SHP77 (cell line): ENCODE data around the gene IFI30.
"Not testable (repeated sequence)": the region's sequence is repeated elsewhere in the genome, so short reads cannot be mapped to it uniquely, and the experiment has no call there.

Source experiments
- DNase-seq, 2 experiments: peaks; one replicate each; lab custom pipeline; 2025; lab: John Stamatoyannopoulos, UW

IFI30 gene

DNA sequence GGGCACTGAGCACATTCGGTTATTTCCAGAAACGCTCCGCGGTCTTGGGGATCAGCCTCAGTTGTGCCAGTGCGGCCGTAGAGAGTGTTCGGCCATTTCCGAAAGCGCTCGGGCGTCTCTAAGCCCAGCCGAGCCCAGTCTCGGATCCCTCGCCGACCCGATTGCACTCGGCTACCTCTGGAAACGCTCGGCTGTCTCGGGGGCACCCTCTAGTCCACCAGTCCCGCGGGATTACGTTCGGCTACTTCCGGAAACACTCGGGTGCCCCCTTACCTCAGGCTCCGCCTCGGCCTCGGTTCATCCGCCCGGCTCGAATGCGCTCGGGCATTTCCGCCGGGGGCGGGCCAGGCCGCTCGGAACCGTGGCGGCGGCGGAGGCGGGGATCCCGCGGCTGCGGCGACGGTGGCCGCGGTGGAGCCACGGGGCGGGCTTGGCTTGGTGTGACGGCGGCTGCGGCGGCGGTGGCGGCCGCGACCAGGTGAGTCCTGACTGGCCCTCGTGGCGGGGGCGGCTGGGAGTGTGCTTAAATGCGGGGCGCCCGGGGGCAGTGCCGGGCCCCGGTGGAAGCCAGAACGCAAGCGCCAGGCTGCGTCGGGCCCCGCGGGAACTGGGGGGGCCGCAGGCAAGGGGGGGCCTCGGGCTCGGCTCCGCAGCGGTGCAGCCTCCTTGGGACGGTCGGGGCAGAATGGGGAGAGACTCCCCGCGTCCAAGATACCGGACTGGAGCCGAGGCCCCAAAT is 20.6 kb upstream of the IFI30 start, which contains the start of gene PIK3R2:
Gene PIK3R2, plus strand, starts transcription at position 347 of the 739 bp plus-strand sequence. CDS start 2,717 bp downstream, outside the sequence.
- DNase-seq = peak; percentile 97

DNA sequence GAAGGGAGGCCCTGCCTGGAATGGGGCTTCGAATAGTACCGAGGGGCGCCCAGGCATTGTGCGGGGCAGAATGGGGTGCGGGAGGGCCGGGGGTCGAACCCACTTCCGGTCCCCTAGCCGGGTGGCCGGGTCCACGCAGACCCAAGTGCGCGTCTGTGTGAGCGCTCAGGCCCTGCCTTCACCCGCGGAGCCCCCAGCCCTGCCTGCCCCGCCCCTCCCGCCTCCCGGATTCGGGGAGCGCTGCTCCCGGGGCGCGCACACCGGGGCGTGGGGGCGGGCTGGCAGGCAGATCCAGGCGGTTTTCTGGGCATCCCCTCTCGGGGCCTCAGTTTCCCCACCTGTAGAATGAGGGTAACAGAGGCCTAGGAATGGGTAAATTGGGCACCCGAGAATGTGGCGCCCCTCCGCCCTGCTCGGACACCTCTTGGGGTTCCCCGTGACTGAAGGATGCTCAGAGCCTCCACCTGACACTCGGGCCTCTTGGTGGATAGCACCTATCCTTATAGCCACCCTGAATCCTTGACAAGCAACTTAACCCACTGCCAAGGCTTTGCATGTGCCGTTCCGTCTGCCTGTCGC is 20.0 kb upstream of the IFI30 start:
- no peak for DNase-seq

DNA sequence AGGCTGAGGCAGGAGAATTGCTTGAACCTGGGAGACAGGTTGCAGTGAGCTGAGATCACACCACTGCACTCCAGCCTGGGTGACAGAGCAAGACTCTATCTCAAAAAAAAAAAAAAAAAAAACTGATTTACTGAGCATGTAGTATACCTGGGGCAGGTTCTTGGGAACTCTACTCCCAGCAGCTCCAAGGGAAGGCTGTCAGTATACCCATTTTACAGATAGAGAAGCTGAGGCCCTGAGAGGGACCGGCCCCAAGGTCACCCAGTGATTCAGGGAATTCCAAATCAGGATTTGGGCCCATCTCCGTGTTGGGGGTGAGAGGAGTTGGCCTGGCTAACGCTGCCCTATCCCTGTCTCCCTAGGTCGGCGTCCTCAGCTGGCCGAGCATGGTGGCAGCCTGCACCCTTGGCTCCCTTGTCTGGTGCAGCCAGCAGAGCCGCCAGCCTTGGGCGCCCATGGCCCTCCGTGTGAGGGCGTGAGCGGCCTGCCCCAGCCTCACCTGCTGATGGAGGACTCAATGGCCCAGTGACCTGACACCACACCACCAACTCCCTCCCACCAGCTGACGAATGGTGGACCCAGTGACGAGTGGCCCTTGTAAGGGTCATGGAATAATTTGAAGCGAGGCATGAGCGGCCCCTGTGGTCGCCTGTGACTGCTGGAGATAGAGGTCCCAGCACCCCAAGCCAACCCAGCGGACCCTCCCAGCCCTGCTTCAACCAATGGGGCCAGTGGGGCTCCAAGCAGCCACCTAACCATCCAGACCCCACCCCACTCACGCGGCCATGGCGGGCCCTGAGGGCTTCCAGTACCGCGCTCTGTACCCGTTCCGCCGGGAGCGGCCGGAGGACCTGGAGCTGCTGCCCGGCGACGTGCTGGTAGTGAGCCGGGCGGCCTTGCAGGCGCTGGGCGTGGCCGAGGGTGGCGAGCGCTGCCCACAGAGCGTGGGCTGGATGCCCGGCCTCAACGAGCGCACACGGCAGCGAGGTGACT is 18.2 kb upstream of the IFI30 start:
- DNase-seq = no peak

DNA sequence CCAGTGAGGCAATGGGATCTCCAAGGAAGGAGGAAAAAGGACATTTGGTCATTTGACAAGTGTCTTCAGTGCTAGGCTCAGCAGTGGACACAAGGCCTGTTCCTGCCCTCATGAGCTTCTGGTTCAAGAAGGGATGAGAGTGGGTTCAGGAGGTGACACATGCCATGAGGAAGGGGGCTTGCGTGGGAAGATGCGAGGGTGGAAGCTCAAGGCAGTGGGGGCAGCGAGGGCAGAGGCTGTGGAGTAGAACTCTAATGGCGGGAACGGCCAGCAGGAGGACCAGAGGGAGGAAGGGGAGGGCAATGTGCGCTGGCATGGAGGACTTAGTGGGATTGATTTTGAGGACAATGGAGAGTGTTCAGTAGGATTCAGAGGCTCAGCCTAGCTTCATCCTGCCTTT is 17.3 kb upstream of the IFI30 start:
- no peak for DNase-seq

DNA sequence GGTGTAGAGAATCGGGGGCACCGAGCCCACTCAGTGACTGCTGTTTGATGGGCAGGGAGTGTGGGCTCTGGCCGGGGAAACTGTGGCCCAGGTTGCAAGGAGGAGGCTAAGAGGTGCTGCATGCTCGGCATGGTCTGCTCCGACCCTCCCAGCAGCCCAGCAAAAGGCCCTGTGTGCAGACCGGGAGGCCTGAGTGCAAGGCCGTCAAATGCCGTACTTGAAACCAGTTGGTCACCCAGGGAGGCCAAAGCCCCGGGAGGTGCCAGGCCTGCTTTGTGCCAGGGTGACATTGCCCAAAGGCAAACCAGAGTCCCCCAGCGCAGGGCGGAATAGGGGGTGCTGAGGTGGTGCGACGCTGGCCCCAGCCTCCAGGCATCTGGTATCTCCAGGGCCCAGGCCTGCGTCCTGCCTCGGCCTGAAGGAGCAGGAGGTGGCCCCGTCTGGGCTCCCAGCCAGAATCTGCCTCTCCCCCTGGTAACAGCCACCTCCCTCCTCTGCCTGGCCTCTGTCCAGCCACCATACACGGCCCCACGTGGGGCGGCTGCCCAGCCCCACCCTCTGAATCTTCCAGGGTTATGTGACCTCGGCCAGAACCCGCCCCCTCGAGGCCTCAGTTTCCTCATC is 16.7 kb upstream of the IFI30 start:
- DNase-seq = peak; percentile 91

DNA sequence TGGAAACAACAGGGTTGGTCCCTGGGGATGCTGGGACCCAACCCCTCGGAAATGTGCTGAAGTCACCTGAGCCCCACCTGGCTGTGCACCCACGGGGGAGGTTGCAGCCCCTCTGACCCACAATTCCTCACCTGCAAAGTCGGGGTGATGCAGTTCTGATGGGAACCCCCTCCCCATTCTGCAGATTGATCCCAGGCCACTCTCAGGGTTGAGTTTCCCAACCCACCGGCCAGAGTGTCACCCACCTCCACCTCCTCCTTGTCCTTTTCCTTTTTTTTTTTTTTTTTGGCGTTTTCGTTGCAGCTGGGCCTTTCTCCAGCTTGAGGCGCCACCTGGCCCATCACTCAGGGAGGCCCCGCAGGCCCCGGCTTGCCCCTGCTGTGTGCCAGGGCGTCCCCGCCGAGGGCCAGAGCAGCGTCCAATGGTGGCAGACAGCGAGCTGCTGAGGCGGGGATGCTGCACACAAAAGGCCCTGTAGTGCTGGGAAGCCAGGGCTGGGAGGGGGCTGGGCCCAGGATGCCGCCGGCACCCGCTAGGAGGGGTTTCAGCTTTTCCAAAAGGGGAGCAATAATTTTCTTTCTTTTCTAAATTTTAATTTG is 16.0 kb upstream of the IFI30 start:
- DNase-seq = peak; percentile 81 to 88

DNA sequence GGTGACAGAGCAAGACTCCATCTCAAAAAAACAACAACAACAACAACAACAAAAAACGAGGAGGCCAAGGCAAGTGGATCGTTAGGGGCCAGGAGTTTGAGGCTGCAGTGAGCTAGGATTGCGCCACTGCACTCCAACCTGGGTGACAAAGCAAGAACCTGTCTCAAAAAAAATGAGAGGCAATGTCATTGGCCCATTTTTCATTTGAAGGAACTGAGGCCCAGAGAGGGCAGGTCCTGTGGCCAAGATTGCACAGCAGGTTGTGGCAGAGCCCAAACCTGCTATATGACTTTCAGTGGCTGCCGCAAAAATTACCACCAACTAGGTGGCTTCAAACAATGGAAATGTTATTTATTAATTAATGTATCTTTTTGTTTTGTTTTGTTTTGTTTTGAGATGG is 15.1 kb upstream of the IFI30 start:
- no peak for DNase-seq

DNA sequence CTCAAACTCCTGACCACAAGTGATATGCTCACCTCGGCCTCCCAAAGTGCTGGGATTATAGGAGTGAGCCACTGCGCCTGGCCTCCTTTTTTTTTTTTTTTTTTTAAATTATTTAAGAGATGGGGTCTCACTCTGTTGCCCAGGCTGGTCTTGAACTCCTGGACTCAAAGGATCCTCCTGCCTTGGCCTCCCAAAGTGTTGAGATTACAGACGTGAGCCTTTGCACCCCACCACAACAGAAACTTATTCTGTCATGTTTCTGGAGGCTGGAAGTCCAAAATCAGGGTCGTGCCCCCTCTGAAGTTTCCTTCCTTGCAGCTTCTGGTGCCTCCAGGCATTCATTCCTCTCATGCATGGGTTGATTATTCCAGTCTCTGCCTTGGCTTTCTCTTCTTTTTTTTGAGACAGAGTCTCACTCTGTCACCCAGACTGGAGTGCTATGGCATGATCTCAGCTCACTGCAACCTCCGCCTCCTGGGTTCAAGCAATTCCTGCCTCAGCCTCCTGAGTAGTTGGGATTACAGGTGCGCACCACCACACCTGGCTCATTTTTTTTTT is 14.5 kb upstream of the IFI30 start:
- DNase-seq = not testable (repeated sequence)

DNA sequence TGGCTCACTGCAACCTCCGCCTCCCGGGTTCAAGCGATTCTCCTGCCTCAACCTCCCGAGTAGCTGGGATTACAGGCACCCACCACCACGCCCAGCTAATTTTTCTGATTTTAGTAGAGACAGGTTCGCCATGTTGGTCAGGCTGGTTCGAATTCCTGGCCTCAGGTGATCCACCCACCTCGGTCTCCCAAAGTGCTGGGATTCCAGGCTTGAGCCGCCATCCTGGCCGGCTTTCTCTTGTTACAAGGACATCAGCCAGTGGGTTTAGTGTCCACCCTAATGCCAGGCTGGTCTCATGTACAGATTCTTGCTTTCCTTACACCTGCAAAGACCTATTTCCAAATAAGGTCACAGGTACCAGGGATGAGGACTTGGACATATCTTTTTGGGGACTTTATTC is 13.8 kb upstream of the IFI30 start:
- DNase-seq = no peak

DNA sequence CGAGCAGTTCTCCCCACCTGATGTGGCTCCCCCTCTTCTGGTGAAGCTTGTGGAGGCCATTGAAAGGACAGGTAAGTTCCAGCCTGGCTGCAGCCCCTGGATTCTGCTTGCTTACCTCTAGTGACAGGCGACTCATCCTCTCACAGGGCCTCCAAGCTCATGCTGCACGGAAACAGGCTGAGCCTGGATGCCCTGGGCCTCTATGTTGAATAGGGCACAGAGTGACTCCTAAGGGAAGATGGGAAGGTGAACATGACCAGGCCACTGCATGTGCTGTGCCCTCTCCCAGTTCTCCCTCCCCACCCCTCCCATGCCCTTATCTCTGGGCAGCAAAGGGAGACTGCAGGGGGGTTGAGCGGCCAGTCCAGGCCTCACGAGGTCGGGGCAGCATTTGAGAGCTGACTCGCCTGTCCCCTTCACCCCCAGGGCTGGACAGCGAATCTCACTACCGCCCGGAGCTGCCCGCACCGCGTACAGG is 13.1 kb upstream of the IFI30 start:
- DNase-seq = no peak

DNA sequence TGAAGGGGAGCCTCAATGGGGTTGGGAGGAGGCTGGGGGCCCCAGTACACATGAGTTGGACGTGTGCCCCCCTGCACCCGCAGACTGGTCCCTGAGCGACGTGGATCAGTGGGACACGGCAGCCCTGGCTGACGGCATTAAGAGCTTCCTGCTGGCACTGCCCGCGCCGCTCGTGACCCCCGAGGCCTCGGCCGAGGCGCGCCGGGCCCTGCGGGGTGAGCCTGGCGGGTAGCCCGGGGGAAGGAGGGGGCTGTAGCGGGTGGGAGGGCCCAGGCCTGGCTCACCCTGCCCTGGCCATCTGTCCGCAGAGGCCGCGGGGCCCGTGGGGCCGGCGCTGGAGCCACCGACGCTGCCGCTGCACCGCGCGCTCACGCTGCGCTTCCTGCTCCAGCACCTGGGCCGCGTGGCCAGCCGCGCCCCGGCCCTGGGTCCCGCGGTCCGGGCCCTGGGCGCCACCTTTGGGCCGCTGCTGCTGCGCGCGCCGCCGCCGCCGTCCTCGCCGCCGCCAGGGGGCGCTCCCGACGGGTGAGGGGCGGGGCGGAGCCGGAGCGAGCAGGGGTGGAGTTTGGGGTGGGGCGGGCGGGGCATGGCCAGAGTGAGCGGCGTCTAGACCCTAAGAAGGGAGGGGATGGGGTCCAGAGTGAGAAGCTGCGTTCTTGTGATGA is 12.5 kb upstream of the IFI30 start:
- DNase-seq = peak; percentile 38 to 43

DNA sequence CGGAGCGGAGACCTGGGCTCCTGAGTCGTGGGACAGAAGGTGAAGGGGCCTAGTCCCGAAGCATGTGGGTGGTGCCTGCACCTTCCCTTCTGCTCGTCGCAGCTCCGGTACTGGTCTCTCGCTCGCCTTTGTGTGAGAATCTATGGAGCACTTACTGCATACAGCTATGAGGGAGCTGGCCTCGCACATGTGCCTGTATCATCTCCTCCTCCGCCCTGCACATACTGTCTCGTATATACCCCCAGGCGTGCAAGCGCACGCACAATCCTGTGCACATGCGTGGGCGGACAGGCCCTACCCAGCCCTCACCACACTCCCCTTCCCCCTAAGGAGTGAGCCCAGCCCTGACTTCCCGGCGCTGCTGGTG is 12.0 kb upstream of the IFI30 start:
- DNase-seq = no peak

DNA sequence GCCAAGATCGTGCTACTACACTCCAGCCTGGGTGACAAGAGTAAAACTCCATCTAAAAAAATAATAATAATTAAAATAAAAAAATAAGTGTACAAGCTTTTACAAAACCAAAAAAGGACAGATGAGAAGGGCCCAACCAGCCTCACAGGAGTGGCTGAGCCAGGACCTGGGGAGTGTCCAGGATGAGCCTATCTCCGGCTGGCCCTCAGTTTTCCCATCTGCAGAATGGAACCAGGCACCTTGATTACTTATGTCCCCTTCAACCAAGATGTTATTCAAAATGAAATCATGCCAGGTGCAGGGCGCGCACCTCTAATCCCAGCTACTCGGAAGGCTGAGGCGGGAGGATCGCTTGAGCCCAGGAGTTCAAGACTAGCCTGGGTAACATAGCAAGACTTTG is 9.5 kb upstream of the IFI30 start:
- no peak for DNase-seq

DNA sequence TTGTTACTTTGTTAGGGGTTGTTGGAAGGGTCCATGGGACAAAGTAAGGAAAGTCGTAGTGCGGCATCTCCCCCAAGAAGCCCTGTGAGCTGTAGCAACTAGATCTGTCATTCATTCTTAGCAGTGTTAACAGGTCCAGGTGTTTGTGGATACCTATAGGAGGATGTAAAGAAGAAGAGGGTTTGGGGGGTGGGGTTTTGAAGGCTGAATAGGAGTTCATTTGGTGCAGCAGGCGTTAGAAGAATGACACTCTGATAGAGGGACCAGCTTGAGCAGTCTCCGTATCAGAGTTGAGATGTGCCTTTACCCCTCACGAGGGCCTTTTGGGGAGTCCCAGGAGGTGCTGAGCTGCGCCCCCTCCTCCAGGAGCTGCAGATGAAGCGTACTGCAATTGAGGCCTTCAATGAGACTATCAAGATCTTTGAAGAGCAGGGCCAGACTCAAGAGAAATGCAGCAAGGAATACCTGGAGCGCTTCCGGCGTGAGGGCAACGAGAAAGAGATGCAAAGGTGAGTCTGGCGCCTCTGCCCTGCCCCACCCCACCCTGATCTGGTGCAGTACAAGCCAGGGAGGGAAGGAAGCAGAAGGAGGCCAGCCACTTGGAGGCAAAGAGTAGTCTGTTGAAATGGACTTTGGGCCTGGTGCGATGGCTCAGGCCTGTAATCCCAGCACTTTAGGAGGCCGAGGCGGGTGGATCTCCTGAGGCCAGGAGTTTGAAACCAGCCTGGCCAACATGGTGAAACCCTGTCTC is 7.6 kb upstream of the IFI30 start:
- no peak for DNase-seq

DNA sequence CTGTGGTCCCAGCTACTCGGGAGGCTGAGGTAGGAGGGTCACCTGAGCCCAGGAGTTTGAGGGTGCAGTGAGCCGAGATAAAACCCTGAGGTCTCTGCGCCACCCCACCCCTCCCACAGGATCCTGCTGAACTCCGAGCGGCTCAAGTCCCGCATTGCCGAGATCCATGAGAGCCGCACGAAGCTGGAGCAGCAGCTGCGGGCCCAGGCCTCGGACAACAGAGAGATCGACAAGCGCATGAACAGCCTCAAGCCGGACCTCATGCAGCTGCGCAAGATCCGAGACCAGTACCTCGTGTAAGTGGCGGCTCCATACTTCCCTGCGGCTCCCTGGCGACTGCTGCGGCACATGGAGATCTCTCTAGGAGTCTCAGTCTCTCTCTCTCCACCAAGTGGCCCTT is 6.6 kb upstream of the IFI30 start:
- no peak for DNase-seq

DNA sequence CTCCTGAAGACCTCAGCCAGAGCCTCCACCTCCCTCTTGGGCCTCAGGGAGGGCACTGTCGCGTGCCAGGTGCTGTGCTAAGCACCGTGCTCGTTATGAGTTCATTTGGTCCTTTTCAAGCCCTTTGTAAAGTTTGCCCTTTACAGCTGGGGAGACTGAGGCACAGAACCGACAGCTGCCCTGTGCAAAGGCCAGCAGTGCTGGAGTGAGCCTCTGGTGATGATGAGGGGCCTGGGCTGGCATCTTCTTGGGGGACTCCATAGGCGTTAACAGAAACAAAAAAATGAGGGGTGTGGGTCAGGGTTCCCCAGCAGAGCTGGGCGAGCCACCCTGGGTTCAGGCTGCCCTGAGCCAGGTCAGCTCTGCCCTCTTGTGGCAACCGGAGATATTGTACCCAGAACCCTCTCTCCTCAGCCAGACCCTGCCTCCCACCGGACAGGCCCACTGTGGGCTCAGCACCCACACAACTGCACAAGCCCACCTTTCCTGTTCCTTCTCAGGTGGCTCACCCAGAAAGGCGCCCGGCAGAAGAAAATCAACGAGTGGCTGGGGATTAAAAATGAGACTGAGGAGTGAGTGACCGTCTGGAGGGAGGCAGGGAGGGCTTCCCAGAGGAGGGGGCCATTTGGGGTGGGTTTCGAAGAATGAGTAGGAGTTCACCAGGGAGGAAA is 5.5 kb upstream of the IFI30 start:
- peak in 1 of 2 experiments; percentile 27 for DNase-seq

DNA sequence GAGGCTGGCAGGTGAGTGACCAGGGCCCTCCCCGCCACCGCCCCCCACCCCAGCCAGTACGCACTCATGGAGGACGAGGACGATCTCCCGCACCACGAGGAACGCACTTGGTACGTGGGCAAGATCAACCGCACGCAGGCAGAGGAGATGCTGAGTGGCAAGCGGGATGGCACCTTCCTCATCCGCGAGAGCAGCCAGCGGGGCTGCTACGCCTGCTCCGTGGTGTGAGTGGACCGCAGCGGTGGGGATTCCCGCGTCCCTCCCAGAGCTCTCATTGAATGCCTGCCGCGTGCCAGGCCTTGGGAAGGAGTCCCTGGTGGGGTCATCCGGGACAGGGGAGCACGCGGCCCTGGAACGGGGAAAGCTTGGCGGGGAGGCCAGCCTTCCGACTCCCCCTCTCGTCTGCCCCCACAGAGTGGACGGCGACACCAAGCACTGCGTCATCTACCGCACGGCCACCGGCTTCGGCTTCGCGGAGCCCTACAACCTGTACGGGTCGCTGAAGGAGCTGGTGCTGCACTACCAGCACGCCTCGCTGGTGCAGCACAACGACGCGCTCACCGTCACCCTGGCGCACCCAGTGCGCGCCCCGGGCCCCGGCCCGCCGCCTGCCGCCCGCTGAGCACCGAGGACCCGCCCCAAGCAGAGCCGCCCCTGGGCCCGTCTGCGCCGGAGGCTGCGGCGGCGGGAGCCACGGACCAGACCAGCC is 4.8 kb upstream of the IFI30 start:
- no peak for DNase-seq

DNA sequence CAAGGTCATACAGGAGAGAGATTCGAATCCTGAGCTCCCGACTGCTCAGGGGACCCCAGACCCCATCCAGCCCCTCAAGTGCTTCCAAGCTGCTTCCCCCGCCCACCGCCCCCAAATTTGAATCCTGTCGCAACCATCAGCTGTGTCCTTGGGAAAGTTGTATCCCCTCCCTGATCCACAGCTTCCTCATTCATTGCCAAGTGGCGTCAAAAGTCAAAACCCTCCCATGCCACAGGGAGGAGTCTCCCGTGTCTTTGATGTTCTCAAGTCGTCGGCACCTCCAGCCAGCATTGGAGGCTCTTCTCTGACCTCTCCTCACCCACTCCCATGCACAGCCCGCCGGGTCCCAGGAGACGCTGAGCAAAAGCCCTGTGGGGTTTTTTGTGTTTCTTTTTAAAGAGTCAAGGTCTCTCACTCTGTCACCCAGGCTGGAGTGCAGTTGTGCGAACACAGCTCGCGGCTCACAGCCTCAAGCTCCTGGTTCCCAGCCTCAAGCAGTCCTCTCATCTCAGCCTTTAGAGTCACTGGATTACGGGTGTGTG is 2.8 kb upstream of the IFI30 start:
- no peak for DNase-seq
